ENCODE data around the gene GUCY2D. TPM values are rescaled to one million over a fixed set of nuclear protein-coding genes. Genes with fewer than 3 reads are reported as not detected.
"Not testable (repeated sequence)": the region's sequence is repeated elsewhere in the genome, so short reads cannot be mapped to it uniquely, and the experiment has no call there.

Gene GUCY2D
- total RNA-seq = not detected in 2 replicates
- long read RNA-seq = 0 reads

DNA sequence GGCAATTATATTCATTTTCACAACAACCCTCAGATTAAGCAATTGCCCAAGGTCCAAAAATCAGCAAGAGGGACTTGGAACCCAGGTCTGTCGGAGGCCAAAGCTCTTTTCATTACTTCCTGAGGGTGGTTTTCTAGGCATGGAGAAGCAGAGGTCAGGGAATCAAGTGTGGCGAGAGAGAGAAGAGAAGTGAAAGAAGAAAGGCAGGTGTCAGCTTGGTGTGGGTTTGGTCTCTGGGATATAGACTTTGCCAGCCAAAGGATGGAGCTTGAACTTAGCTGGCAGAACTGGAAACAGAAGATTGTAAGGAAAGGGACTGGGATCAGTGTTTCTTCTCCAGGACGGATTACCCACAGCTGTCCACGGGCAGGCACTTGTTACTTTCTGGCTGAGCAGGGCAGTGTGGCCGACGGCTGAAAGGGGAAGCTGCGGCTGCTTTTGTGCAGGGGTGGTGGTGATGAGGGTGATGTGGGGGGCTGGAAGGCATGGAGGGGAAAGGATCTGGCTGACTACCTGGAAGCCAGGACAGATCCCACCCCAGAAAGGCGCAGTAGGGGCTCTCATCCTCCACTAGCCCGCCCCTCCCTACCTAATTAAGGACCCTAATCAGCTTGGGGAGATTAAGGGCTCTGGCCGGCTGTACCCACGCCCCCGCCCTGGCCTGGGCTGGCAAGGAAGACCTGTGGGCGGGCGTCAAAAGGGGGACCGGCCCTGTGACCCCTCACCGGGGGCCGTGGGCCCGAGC is at the start of gene GUCY2D:
Gene GUCY2D (plus strand): TSS at position 640 of the 745 bp plus-strand sequence. CDS start 433 bp downstream, outside the sequence.
- Mint-ChIP-seq H3K9me3 (no peaks in the 10 kb centered on the region), H3K27ac (ENCODE audit: unreplicated experiment) (peak within 1 kb of the TSS; percentile 86), H3K4me3 (no peak within 1 kb of the TSS), H3K36me3 (ENCODE audit: low read depth) (no peaks in the 10 kb centered on the region), H3K4me1 (no peaks in the 10 kb centered on the region), H3K27me3 (ENCODE audit: low read depth) (peaks cover 44% of the 10 kb centered on the region)
- no peak for DNase-seq (ENCODE audit: low read depth, low spot score)
- TF ChIP-seq, protein P1, sequence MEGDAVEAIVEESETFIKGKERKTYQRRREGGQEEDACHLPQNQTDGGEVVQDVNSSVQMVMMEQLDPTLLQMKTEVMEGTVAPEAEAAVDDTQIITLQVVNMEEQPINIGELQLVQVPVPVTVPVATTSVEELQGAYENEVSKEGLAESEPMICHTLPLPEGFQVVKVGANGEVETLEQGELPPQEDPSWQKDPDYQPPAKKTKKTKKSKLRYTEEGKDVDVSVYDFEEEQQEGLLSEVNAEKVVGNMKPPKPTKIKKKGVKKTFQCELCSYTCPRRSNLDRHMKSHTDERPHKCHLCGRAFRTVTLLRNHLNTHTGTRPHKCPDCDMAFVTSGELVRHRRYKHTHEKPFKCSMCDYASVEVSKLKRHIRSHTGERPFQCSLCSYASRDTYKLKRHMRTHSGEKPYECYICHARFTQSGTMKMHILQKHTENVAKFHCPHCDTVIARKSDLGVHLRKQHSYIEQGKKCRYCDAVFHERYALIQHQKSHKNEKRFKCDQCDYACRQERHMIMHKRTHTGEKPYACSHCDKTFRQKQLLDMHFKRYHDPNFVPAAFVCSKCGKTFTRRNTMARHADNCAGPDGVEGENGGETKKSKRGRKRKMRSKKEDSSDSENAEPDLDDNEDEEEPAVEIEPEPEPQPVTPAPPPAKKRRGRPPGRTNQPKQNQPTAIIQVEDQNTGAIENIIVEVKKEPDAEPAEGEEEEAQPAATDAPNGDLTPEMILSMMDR (conservative IDR thresholded peaks at IDR 0.05) = no peak

DNA sequence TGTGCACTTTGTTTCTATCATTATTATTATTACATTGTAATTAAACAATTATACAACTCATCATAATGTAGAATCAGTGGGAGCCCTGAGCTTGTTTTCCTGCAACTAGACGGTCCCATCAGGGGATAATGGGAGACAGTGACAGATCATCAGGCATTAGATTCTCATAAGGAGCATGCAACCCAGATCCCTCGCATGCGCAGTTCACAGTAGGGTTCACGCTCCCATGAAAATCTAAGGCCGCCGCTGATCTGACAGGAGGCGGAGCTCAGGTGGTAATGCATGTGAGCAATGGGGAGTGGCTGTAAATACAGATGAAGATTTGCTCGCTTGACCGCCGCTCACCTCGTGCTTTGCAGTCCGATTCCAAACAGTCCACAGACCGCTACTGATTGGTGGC is 49.1 kb upstream of the GUCY2D start:
- H3K9me3 Mint-ChIP-seq; H3K4me1 Mint-ChIP-seq; H3K4me3 Mint-ChIP-seq; DNase-seq (ENCODE audit: low read depth, low spot score); H3K36me3 Mint-ChIP-seq (ENCODE audit: low read depth); H3K27ac Mint-ChIP-seq (ENCODE audit: unreplicated experiment); H3K27me3 Mint-ChIP-seq (ENCODE audit: low read depth): not testable (repeated sequence)

DNA sequence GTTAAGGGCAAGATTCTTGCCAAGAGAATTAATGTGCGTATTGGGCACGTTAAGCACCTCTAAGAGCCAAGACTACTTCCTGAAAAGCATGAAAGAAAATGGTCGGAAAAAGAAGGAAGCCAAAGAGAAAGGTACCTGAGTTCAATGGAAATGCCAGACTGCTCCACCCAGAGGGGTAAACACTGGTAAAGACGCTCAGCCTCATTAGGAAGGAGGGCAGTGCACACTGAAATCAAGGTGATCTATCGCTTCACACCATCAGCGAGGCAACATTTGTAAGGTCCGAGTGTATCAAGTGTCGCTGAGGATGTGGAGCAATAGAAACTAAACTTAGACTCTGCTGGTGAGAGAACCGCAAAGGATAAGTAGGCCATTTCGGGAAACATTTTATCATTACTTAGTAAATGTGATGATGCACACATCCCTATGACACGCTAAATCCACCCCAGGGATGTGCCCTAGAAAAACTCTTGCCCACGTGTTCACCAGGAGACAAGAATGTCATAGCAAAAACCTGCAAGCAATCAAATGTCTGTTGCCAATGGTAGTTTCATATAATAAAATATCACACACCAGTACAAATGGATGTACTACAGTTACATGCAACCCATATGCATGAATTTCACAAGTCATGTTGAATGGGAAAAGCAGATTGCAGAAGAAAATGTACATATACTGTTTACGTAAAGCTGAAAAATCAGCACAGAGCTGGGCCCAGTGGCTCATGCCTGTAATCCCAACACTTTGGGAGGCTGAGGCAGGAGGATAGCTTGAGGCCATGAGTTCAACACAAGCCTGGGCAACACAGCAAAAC is 46.8 kb upstream of the GUCY2D start:
- Mint-ChIP-seq H3K27me3 (ENCODE audit: low read depth) (peaks cover 3% of the 10 kb centered on the region), H3K36me3 (ENCODE audit: low read depth) (no peaks in the 10 kb centered on the region), H3K4me1 (no peaks in the 10 kb centered on the region), H3K9me3 (no peaks in the 10 kb centered on the region), H3K4me3 (no peak overlapping the region), H3K27ac (ENCODE audit: unreplicated experiment) (no peak overlapping the region)
- TF ChIP-seq, protein P1 (conservative IDR thresholded peaks at IDR 0.05) = no peak
- DNase-seq (ENCODE audit: low read depth, low spot score) = no peak

DNA sequence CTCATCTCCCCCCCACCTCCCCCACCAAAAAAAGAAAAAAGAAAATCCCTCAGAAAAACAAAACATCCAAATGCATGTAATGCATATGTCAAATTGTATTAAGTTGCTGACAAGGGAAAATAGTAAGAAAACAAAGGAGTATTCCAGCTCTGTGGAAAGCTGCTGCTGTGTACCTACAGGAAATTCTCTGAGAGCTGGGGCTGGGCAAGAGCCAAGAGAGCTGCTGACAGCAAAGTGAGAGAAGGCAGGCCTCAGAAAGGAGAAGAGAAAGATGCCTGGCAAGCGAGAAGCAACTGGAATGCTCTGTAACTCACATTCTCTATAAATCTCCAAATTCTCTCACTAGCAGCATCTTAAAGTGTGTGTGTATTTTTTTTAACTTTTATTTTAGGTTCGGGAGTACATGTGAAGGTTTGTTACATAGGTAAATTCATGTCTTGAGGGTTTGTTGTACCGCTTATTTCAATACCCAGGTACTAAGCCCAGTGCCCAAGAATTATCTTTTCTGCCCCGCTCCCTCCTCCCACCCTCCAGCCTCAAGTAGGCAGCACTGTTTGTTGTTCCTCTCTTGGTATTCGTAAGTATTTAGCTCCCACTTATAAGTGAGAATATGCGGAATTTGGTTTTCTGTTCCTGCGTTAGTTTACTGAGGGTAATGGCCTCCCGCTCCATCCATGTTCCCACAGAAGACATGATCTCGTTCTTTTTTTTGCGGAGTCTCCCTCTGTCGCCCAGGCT is 46.0 kb upstream of the GUCY2D start:
- Mint-ChIP-seq H3K27me3 (ENCODE audit: low read depth) (peaks cover 9% of the 10 kb centered on the region), H3K4me3 (no peak overlapping the region), H3K9me3 (no peaks in the 10 kb centered on the region), H3K4me1 (no peaks in the 10 kb centered on the region), H3K36me3 (ENCODE audit: low read depth) (no peaks in the 10 kb centered on the region), H3K27ac (ENCODE audit: unreplicated experiment) (no peak overlapping the region)
- TF ChIP-seq, protein P1 (conservative IDR thresholded peaks at IDR 0.05) = no peak
- DNase-seq (ENCODE audit: low read depth, low spot score) = no peak

DNA sequence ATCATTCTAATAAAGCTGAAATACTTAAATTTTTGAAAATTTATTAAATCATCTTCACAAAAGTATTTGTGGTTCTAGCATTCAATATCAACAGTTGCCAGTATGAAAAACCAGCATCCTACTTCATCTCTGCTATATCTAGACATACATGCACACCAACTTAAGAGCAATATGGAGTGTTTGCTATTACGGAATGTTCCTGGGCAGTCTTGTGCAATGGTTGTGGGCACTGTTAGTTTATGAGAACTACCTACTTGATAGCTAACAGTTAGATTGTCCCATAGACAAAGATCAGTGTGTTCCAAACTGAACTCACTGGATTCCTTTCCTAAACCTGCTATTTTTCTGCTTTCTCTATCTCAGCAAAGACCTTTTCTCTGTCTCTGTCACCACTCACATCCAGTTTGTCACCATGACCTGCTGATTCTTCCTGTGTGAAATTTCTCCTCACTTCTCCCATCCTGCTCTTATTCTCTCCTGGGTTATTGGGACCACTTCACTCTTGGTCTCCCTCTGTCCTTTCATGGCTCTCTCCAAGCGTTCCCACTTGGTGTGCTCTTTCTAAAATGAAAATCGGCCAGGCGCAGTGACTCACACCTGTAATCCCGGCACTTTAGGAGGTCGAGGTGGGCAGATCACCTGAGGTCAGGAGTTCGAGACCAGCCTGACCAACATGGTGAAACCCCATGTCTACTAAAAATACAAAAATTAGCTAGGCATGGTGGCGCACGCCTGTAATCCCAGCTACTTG is 42.7 kb upstream of the GUCY2D start:
- Mint-ChIP-seq H3K9me3 (no peaks in the 10 kb centered on the region), H3K4me1 (no peaks in the 10 kb centered on the region), H3K4me3 (no peak overlapping the region), H3K27ac (ENCODE audit: unreplicated experiment) (no peak overlapping the region), H3K36me3 (ENCODE audit: low read depth) (no peaks in the 10 kb centered on the region), H3K27me3 (ENCODE audit: low read depth) (peaks cover 16% of the 10 kb centered on the region)
- DNase-seq (ENCODE audit: low read depth, low spot score) = no peak
- TF ChIP-seq, protein P1 (conservative IDR thresholded peaks at IDR 0.05) = no peak

Measured in neural crest cell (in vitro differentiated cells).